Body of pancreas (tissue), 4 donors: ENCODE results near the gene FAM83C. TPM values are rescaled to one million over a fixed set of nuclear protein-coding genes. Genes with fewer than 3 reads are reported as not detected.

Experiments used
- ATAC-seq: fragments of 150-250 bp; one replicate; pipeline ENCODE4 v1.9.1; 2016
- DNase-seq, 4 donors: peaks; one replicate each; pipeline ENCODE4 v3.0.0-alpha.2; 2019
- H3K27ac ChIP-seq, 4 donors: fragments of 200-600 bp; sonication (generic); 1 replicate in 3 of 4; 2 replicates in 1 of 4; pipeline versions ENCODE4 v1.5.1 to v1.6.1; 2016 to 2019; ENCODE audit warnings: mild to moderate bottlenecking in 1 of 4, mixed read lengths in 1 of 4, moderate library complexity in 1 of 4
- H3K27me3 ChIP-seq, 2 donors: fragments of 200-600 bp; sonication (generic); one replicate each; pipeline ENCODE4 v1.6.0; 2016; ENCODE audit warnings: mild to moderate bottlenecking in 1 of 2
- H3K36me3 ChIP-seq, 2 donors: fragments of 200-600 bp; sonication (generic); replicated peaks in 1 of 2; 2 replicates each; pipeline ENCODE4 v1.5.1; 2016; ENCODE audit warnings: low read depth in 2 of 2; ENCODE audit not compliant: insufficient read depth in 1 of 2
- H3K4me1 ChIP-seq: fragments of 200-600 bp; sonication (generic); one replicate; pipeline ENCODE4 v1.6.0; 2016
- H3K4me3 ChIP-seq, 2 donors: fragments of 200-600 bp; sonication (generic); 1 replicate in 1 of 2; 2 replicates in 1 of 2; pipeline ENCODE4 v1.5.1; 2016 to 2019
- H3K9me3 ChIP-seq, 3 donors: fragments of 200-600 bp; sonication (generic); 1 replicate in 2 of 3; 2 replicates in 1 of 3; pipeline ENCODE4 v1.5.1; 2016
- CTCF ChIP-seq, 7 experiments: fragments of 450-650 bp in 4 of 7; fragments of 200-600 bp in 3 of 7; sonication (generic) in 3 of 7; IDR thresholded peaks; one replicate each; pipeline ENCODE4 v1.5.1; 2016 to 2019; ENCODE audit warnings: antibody characterized with exemption in 7 of 7
- POLR2A ChIP-seq, 3 donors: fragments of 450-650 bp; IDR thresholded peaks; one replicate each; pipeline ENCODE4 v1.6.1; 2016; ENCODE audit warnings: antibody characterized with exemption in 3 of 3, mild to moderate bottlenecking in 2 of 3
- WGBS, 2 donors: methylation state at CpG; one replicate each; pipeline ENCODE4 v1.1.5; 2017; 5-methylcytosine and 5-hydroxymethylcytosine counted together
- intact Hi-C: fragments of 100-400 bp; cut with DNase I; formaldehyde crosslinking; loops from one replicate; pipeline ENCODE4 v1.15.1; 2023
- total RNA-seq, 2 donors: library from RNA; depleted of rRNA; stranded (reverse); fragments of >200 nt; gene quantifications; one replicate each; pipeline ENCODE4 v1.1.0, GENCODE V29; 2016

FAM83C gene
- total RNA-seq, 2 donors from 2014 or later: not detected

GRCh38 chr20:35297155-35297554 is 4.9 kb upstream of the FAM83C start:
- Histone ChIP-seq H3K27me3 (peaks cover 0 to 3% of the 10 kb centered on the region in 2 donors), H3K4me3 (no peak overlapping the region), H3K9me3 (no peaks in the 10 kb centered on the region), H3K36me3 (no peaks in the 10 kb centered on the region), H3K4me1 (no peaks in the 10 kb centered on the region), H3K27ac (no peak overlapping the region)
- DNase-seq: no peak
- WGBS, 2 donors: 46 to 48% methylated on average over 6 to 8 of the region's 8 CpGs
- no peak for ATAC-seq
- TF ChIP-seq CTCF (IDR thresholded peaks at IDR 0.05) (no peak), POLR2A (IDR thresholded peaks at IDR 0.05) (no peak)
- intact Hi-C loops: loop anchor here (10.0 kb wide), 1 partner anchor 138 kb away; the partner anchor contains the start of gene GDF5

- Histone ChIP-seq H3K36me3 (no peaks in the 10 kb centered on the region), H3K9me3 (no peaks in the 10 kb centered on the region), H3K27ac (no peak overlapping the region), H3K27me3 (peaks cover 0 to 3% of the 10 kb centered on the region in 2 donors), H3K4me3 (no peak overlapping the region), H3K4me1 (no peaks in the 10 kb centered on the region)
- 57 to 72% methylated on average over 3 to 9 of the region's 9 CpGs for WGBS, 2 donors
- TF ChIP-seq CTCF (IDR thresholded peaks at IDR 0.05) (no peak), POLR2A (IDR thresholded peaks at IDR 0.05) (no peak)
- ATAC-seq: no peak
- DNase-seq: no peak
- intact Hi-C loops: loop anchor here (10.0 kb wide), 1 partner anchor 139 kb away; the partner anchor contains the start of gene GDF5
Measured at GRCh38 chr20:35296101-35296554, 3.9 kb upstream of the FAM83C start.

GRCh38 chr20:35295674-35296073 is 3.4 kb upstream of the FAM83C start:
- Histone ChIP-seq H3K27me3 (peaks cover 0 to 3% of the 10 kb centered on the region in 2 donors), H3K27ac (no peak overlapping the region), H3K4me1 (no peaks in the 10 kb centered on the region), H3K9me3 (no peaks in the 10 kb centered on the region), H3K36me3 (no peaks in the 10 kb centered on the region), H3K4me3 (no peak overlapping the region)
- TF ChIP-seq POLR2A (IDR thresholded peaks at IDR 0.05) (no peak), CTCF (IDR thresholded peaks at IDR 0.05) (no peak)
- DNase-seq (no peak), ATAC-seq (no peak)
- 55 to 66% methylated on average over 8 of the region's 8 CpGs for WGBS, 2 donors
- intact Hi-C loops: loop anchor here (10.0 kb wide), 1 partner anchor 139 kb away; the partner anchor contains the start of gene GDF5

GRCh38 chr20:35295058-35295457 is 2.8 kb upstream of the FAM83C start:
- H3K4me3 ChIP-seq: no peak overlapping the region
- intact Hi-C loops: loop anchor here (10.0 kb wide), 1 partner anchor 140 kb away; the partner anchor contains the start of gene GDF5
- WGBS, 2 donors: 59 to 63% methylated on average over 8 of the region's 8 CpGs
- H3K27me3 ChIP-seq: peaks cover 0 to 3% of the 10 kb centered on the region in 2 donors
- DNase-seq: no peak
- TF ChIP-seq CTCF (IDR thresholded peaks at IDR 0.05): no peak
- TF ChIP-seq POLR2A (IDR thresholded peaks at IDR 0.05): no peak
- no peak for ATAC-seq
- H3K36me3 ChIP-seq: no peaks in the 10 kb centered on the region
- no peaks in the 10 kb centered on the region for H3K4me1 ChIP-seq
- H3K9me3 ChIP-seq: no peaks in the 10 kb centered on the region
- no peak overlapping the region for H3K27ac ChIP-seq

GRCh38 chr20:35294293-35294685 is 2.1 kb upstream of the FAM83C start:
- intact Hi-C loops: loop anchor here (10.0 kb wide), 1 partner anchor 141 kb away; the partner anchor contains the start of gene GDF5
- Histone ChIP-seq H3K9me3 (no peaks in the 10 kb centered on the region), H3K27me3 (peaks cover 0 to 3% of the 10 kb centered on the region in 2 donors), H3K4me1 (no peaks in the 10 kb centered on the region), H3K27ac (no peak overlapping the region), H3K36me3 (no peaks in the 10 kb centered on the region), H3K4me3 (no peak overlapping the region)
- no peak for DNase-seq
- ATAC-seq: no peak
- WGBS, 2 donors: 25 to 34% methylated on average over 5 of the region's 5 CpGs
- no peak for TF ChIP-seq CTCF (IDR thresholded peaks at IDR 0.05)
- no peak for TF ChIP-seq POLR2A (IDR thresholded peaks at IDR 0.05)
